CD4-positive, alpha-beta T cell treated with Interleukin-6 for 4 hours (primary cell): Measurements from ENCODE around the gene CX3CR1.
"Not testable (repeated sequence)": the region's sequence is repeated elsewhere in the genome, so short reads cannot be mapped to it uniquely, and the experiment has no call there.

Source experiments
- DNase-seq: peaks from one replicate; pipeline ENCODE4 v3.0.0-alpha.2; 2020; ENCODE audit warnings: mixed read lengths

Gene CX3CR1

GRCh38 chr3:39279745-39280517, at the start of gene CX3CR1:
Gene CX3CR1, minus strand, starts transcription at chr3:39280036. Its CDS starts 13,527 bp downstream, at chr3:39266509.
- no peak for DNase-seq

- no peak for DNase-seq
Measured at GRCh38 chr3:39329493-39329892, 49.7 kb upstream of the CX3CR1 start, which contains the start of gene CCR8. Gene CCR8, plus strand, starts transcription at chr3:39329709. Its CDS starts 2,623 bp downstream, at chr3:39332332.

- DNase-seq = no peak
Measured at GRCh38 chr3:39327746-39328349, 48.0 kb upstream of the CX3CR1 start.

GRCh38 chr3:39327053-39327745, 47.4 kb upstream of the CX3CR1 start:
- no peak for DNase-seq

GRCh38 chr3:39325236-39325635, 45.4 kb upstream of the CX3CR1 start:
- DNase-seq = no peak

- DNase-seq = no peak
Measured at GRCh38 chr3:39323494-39323893, 43.7 kb upstream of the CX3CR1 start.

- no peak for DNase-seq
Measured at GRCh38 chr3:39322936-39323335, 43.1 kb upstream of the CX3CR1 start.

- not testable (repeated sequence) for DNase-seq
Measured at GRCh38 chr3:39322209-39322715, 42.4 kb upstream of the CX3CR1 start.

- not testable (repeated sequence) for DNase-seq
Measured at GRCh38 chr3:39321574-39321983, 41.7 kb upstream of the CX3CR1 start.

GRCh38 chr3:39319249-39319648, 39.4 kb upstream of the CX3CR1 start:
- DNase-seq = no peak

- DNase-seq = no peak
Measured at GRCh38 chr3:39318301-39318700, 38.5 kb upstream of the CX3CR1 start.

- DNase-seq = no peak
Measured at GRCh38 chr3:39317571-39318169, 37.8 kb upstream of the CX3CR1 start.

- no peak for DNase-seq
Measured at GRCh38 chr3:39315420-39315819, 35.6 kb upstream of the CX3CR1 start.

- DNase-seq = no peak
Measured at GRCh38 chr3:39313289-39313688, 33.5 kb upstream of the CX3CR1 start.

- no peak for DNase-seq
Measured at GRCh38 chr3:39302178-39302577, 22.3 kb upstream of the CX3CR1 start.

- DNase-seq = no peak
Measured at GRCh38 chr3:39299279-39299678, 19.4 kb upstream of the CX3CR1 start.

GRCh38 chr3:39296197-39297077, 16.6 kb upstream of the CX3CR1 start:
- DNase-seq = no peak

- DNase-seq = no peak
Measured at GRCh38 chr3:39295184-39295775, 15.4 kb upstream of the CX3CR1 start.

- DNase-seq = peak; percentile 54
Measured at GRCh38 chr3:39294446-39295183, 14.8 kb upstream of the CX3CR1 start.

- DNase-seq = no peak
Measured at GRCh38 chr3:39292961-39293360, 13.1 kb upstream of the CX3CR1 start.

GRCh38 chr3:39291903-39292329, 12.1 kb upstream of the CX3CR1 start:
- peak; percentile 77 for DNase-seq
